ENCODE measurements around the gene RCE1.

DNA sequence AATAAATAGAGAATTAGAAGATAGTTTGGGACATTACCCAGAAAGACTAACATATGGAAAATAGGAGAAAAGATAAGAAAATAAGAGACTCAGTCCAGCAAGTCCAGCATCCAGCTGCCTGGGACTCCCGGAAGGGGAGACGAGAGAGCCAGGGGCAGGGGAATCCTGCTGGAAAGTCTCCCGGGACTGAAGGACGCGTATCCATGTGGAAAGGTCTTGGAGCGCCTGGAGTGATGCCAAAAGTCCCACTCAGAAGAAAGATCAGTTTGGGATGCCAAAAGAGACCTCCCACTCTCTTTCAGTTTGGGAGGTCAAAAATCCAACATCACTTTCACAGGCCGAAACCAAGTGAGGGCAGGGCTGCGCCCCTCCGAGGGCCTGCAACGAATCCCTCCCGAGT, 44.3 kb downstream of the RCE1 start:
- TF ChIP-seq POLR2A (IDR thresholded peaks at IDR 0.05) = no peak
- TF ChIP-seq, protein P1, sequence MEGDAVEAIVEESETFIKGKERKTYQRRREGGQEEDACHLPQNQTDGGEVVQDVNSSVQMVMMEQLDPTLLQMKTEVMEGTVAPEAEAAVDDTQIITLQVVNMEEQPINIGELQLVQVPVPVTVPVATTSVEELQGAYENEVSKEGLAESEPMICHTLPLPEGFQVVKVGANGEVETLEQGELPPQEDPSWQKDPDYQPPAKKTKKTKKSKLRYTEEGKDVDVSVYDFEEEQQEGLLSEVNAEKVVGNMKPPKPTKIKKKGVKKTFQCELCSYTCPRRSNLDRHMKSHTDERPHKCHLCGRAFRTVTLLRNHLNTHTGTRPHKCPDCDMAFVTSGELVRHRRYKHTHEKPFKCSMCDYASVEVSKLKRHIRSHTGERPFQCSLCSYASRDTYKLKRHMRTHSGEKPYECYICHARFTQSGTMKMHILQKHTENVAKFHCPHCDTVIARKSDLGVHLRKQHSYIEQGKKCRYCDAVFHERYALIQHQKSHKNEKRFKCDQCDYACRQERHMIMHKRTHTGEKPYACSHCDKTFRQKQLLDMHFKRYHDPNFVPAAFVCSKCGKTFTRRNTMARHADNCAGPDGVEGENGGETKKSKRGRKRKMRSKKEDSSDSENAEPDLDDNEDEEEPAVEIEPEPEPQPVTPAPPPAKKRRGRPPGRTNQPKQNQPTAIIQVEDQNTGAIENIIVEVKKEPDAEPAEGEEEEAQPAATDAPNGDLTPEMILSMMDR (IDR thresholded peaks at IDR 0.05) = no peak
- TF ChIP-seq EP300 (IDR thresholded peaks at IDR 0.05) = no peak

Measured in suprapubic skin (tissue), 3 donors.